K562 (cell line): ENCODE measurements around the gene ZFPM1. TPM values are rescaled to one million over a fixed set of nuclear protein-coding genes. Genes with fewer than 3 reads are reported as not detected.

ENCODE experiments used
- GATAD2A ChIP-seq: fragments of 450-650 bp; IDR thresholded peaks from 2 replicates; pipeline ENCODE4 v1.6.1; 2017
- HDAC1 ChIP-seq, 2 experiments: fragments of 450-650 bp; IDR thresholded peaks; 2 replicates each; pipeline ENCODE4 v1.6.1; 2016 to 2017; ENCODE audit warnings: inconsistent platforms in 1 of 2, mild to moderate bottlenecking in 1 of 2, moderate library complexity in 1 of 2
- KLF1 ChIP-seq: fragments of 450-650 bp; IDR thresholded peaks from 2 replicates; pipeline ENCODE4 v1.6.1; 2016; ENCODE audit warnings: missing genetic modification characterization, missing compliant biosample characterization
- NFIC ChIP-seq: fragments of 450-650 bp; IDR thresholded peaks from 2 replicates; pipeline ENCODE4 v1.6.1; 2017; ENCODE audit warnings: mild to moderate bottlenecking, inconsistent platforms
- PHF20 ChIP-seq: fragments of 450-650 bp; IDR thresholded peaks from 2 replicates; pipeline ENCODE4 v1.6.1; 2018; ENCODE audit not compliant: partially characterized antibody
- POLR2A ChIP-seq: fragments of 450-650 bp; conservative IDR thresholded peaks from 2 replicates; pipeline ENCODE4 v1.6.1; 2016
- RAD21 ChIP-seq, 2 experiments: fragments of 250-450 bp in 1 of 2; fragments of 450-650 bp in 1 of 2; sonication (Bioruptor Pico) in 1 of 2; formaldehyde crosslinking in 1 of 2; IDR thresholded peaks in 1 of 2; conservative IDR thresholded peaks in 1 of 2; 2 replicates each; pipeline versions ENCODE4 v1.4.0 to v1.8.0; 2020 to 2022; ENCODE audit warnings: mild to moderate bottlenecking in 2 of 2, moderate library complexity in 1 of 2
- SAFB2 ChIP-seq: fragments of 200-400 bp; formaldehyde crosslinking; IDR thresholded peaks from 2 replicates; pipeline ENCODE4 v1.6.1; 2018; ENCODE audit warnings: borderline replicate concordance, low read length, low read depth, moderate library complexity; ENCODE audit not compliant: severe bottlenecking
- ZBTB34 ChIP-seq: fragments of 250-450 bp; sonication (Bioruptor Pico); IDR thresholded peaks from 2 replicates; pipeline ENCODE4 v1.8.0; 2021; ENCODE audit warnings: mild to moderate bottlenecking, moderate library complexity
- ZFP30 ChIP-seq: fragments of 250-450 bp; sonication (Bioruptor Pico); IDR thresholded peaks from 2 replicates; pipeline ENCODE4 v1.8.0; 2022; ENCODE audit warnings: moderate library complexity, mild to moderate bottlenecking, inconsistent platforms, borderline replicate concordance
- ZFX ChIP-seq: sonication (generic); formaldehyde crosslinking; IDR thresholded peaks from 2 replicates; pipeline ENCODE4 v1.8.0; 2022; ENCODE audit warnings: mild to moderate bottlenecking, missing genetic modification reagents, moderate library complexity
- ZNF77 ChIP-seq: fragments of 250-450 bp; sonication (Bioruptor Pico); IDR thresholded peaks from 2 replicates; pipeline ENCODE4 v1.5.0; 2020
- polyA plus RNA-seq, 8 experiments: library from polyadenylated mRNA; depleted of rRNA in 4 of 8; stranded (reverse) in 5 of 8; unstranded in 3 of 8; fragments of >200 nt; fragmentation: Nextera tagmentation in 2 of 8; fragmentation: Illumina TruSeq in 1 of 8; extraction: Ambion mirVana in 2 of 8; extraction: Trizol in 1 of 8; gene quantifications; 2 replicates each; pipeline versions ENCODE4 v1.2.1 to v1.2.3, GENCODE V29; 2011 to 2014; ENCODE audit warnings: inconsistent platforms in 1 of 8, missing spikeins in 1 of 8
- total RNA-seq, 7 experiments: library from RNA; depleted of rRNA in 6 of 7; stranded (reverse); fragments of >200 nt in 6 of 7; fragmentation: Illumina TruSeq in 2 of 7; extraction: Trizol in 2 of 7; gene quantifications; 2 replicates each; pipeline versions ENCODE4 v1.2.1 to v1.2.3, GENCODE V29; 2011 to 2021; ENCODE audit warnings: low replicate concordance in 1 of 7
- TF ChIP-seq, protein P1 (sequence below): fragments of 250-450 bp; sonication (Bioruptor Pico); IDR thresholded peaks from 2 replicates; pipeline ENCODE4 v1.5.1; 2021; ENCODE audit warnings: mild to moderate bottlenecking
- TF ChIP-seq, protein P2 (sequence below): fragments of 450-650 bp; formaldehyde crosslinking; IDR thresholded peaks from 2 replicates; pipeline ENCODE4 v1.4.0; 2020; ENCODE audit warnings: mild to moderate bottlenecking, moderate library complexity
- TF ChIP-seq, protein P3 (sequence below), 3 experiments: IDR thresholded peaks in 2 of 3; conservative IDR thresholded peaks in 1 of 3; 2 replicates each; pipeline ENCODE4 v1.5.1; 2011 to 2012; ENCODE audit warnings: low read length in 3 of 3, mild to moderate bottlenecking in 3 of 3, control low read depth in 2 of 3, improper control_type of control experiment in 1 of 3, inconsistent platforms in 1 of 3, low read depth in 1 of 3, mixed read lengths in 1 of 3, moderate library complexity in 1 of 3; ENCODE audit not compliant: insufficient read depth in 2 of 3

Gene ZFPM1
- total and polyA plus RNA-seq, 9 of the 15 experiments (the other 6 are each of a cell fraction or from before 2014, with no cell fraction given), result 0.03 to 35.9 (median 1.4) TPM

DNA sequence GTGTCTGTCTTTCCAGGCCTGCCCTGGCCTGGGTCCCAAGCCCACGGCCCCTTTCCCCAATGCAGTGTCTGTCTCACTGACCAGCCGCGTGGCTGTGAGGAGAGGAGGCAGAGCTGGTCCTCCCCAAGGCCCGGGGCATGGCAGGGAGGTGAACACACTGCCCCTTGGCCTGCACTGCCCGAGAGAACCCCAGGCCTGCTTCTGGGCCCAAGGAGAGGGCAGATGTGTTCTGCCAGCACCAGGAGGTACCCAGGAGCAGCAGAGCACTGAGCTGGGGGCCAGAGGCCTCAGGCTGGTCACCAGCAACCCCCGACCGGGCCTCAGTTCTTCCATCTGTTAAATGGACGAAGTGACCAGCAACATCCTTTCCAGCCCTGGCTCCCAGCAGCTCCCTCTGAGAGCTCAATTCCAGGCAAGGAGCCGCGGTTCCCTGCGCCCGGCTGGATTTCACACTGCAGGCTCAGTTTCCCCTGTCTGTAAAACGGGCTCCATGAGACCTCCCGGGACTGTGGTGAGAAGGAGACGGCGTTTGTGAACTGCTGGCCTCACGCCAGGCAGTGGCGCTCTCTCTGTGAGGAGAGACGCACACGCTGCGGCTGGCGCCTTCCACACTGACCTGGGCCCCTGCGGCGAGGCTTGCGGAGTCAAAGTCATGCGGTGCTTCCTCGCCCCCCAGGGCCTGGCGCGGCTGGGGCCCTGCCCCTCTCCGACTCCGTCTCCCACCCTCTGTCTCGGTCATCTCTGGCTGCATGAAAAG, 8.1 kb upstream of the ZFPM1 start (continued):
- TF ChIP-seq SAFB2, result no peak
- no peak for TF ChIP-seq POLR2A
- TF ChIP-seq, protein P1, sequence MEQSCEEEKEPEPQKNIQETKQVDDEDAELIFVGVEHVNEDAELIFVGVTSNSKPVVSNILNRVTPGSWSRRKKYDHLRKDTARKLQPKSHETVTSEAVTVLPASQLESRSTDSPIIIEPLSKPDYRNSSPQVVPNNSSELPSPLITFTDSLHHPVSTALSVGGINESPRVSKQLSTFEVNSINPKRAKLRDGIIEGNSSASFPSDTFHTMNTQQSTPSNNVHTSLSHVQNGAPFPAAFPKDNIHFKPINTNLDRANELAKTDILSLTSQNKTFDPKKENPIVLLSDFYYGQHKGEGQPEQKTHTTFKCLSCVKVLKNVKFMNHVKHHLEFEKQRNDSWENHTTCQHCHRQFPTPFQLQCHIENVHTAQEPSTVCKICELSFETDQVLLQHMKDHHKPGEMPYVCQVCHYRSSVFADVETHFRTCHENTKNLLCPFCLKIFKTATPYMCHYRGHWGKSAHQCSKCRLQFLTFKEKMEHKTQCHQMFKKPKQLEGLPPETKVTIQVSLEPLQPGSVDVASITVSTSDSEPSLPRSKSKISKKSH (CRISPR knock-in tag), result no peak
- no peak for TF ChIP-seq HDAC1 (IDR thresholded peaks at IDR 0.05)
- TF ChIP-seq, protein P2, sequence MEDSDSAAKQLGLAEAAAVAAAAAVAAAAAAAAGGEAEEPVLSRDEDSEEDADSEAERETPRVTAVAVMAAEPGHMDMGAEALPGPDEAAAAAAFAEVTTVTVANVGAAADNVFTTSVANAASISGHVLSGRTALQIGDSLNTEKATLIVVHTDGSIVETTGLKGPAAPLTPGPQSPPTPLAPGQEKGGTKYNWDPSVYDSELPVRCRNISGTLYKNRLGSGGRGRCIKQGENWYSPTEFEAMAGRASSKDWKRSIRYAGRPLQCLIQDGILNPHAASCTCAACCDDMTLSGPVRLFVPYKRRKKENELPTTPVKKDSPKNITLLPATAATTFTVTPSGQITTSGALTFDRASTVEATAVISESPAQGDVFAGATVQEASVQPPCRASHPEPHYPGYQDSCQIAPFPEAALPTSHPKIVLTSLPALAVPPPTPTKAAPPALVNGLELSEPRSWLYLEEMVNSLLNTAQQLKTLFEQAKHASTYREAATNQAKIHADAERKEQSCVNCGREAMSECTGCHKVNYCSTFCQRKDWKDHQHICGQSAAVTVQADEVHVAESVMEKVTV, result no peak
- TF ChIP-seq ZFP30 (CRISPR knock-in tag), result no peak
- TF ChIP-seq NFIC, result peak; percentile 89
- no peak for TF ChIP-seq ZBTB34 (CRISPR knock-in tag)
- TF ChIP-seq PHF20, result no peak
- TF ChIP-seq RAD21 (CRISPR knock-in tag; conservative IDR thresholded peaks at IDR 0.05 in 1 of 2, IDR thresholded peaks at IDR 0.05 in 1 of 2), result peak in 1 of 2 experiments; percentile 46; a peak in 2 of 4 replicates
- TF ChIP-seq, protein P3, sequence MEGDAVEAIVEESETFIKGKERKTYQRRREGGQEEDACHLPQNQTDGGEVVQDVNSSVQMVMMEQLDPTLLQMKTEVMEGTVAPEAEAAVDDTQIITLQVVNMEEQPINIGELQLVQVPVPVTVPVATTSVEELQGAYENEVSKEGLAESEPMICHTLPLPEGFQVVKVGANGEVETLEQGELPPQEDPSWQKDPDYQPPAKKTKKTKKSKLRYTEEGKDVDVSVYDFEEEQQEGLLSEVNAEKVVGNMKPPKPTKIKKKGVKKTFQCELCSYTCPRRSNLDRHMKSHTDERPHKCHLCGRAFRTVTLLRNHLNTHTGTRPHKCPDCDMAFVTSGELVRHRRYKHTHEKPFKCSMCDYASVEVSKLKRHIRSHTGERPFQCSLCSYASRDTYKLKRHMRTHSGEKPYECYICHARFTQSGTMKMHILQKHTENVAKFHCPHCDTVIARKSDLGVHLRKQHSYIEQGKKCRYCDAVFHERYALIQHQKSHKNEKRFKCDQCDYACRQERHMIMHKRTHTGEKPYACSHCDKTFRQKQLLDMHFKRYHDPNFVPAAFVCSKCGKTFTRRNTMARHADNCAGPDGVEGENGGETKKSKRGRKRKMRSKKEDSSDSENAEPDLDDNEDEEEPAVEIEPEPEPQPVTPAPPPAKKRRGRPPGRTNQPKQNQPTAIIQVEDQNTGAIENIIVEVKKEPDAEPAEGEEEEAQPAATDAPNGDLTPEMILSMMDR (IDR thresholded peaks at IDR 0.05 in 2 of 3, conservative IDR thresholded peaks at IDR 0.05 in 1 of 3; ENCODE audit: insufficient read depth in 2 of 3, low read depth in 1 of 3, low read length in 3 of 3), result peak; percentile 17 to 31 (median 29); a peak in 2 of 6 replicates
- no peak for TF ChIP-seq KLF1 (tag)
- TF ChIP-seq GATAD2A, result no peak
- no peak for TF ChIP-seq ZNF77 (CRISPR knock-in tag)
- peak; percentile 28; the same call in 1 of the 2 replicates for TF ChIP-seq ZFX
- TF ChIP-seq, all 486 proteins: peak for 10
